Prostate gland (tissue), 2 donors: ENCODE data around the gene ABHD3.

Experiments
- CTCF ChIP-seq, 4 experiments: fragments of 200-600 bp in 2 of 4; fragments of 450-650 bp in 2 of 4; sonication (generic) in 2 of 4; IDR thresholded peaks; 1 replicate in 3 of 4; 2 replicates in 1 of 4; pipeline ENCODE4 v1.5.1; 2016 to 2019; ENCODE audit warnings: antibody characterized with exemption in 4 of 4, mild to moderate bottlenecking in 2 of 4, moderate library complexity in 2 of 4
- POLR2A ChIP-seq: fragments of 450-650 bp; IDR thresholded peaks from one replicate; pipeline ENCODE4 v1.6.1; 2016; ENCODE audit warnings: antibody characterized with exemption, mild to moderate bottlenecking

- TF ChIP-seq CTCF (IDR thresholded peaks at IDR 0.05) (no peak), POLR2A (no peak)
These were observed 41.0 kb downstream of the ABHD3 start for GRCh38 chr18:21663578-21663977.
